IPS DF 6.9 (cell line): ENCODE data around the gene OPCML.

Experiments
- DNase-seq: peaks from one replicate; pipeline ENCODE4 v3.0.0-alpha.2; 2013; ENCODE audit warnings: low read depth, low spot score
- H3K27ac ChIP-seq: one replicate; pipeline ENCODE4 v1.5.1; 2013; ENCODE audit warnings: low read length, control low read depth
- H3K27me3 ChIP-seq: 2 replicates; pipeline ENCODE4 v1.6.1; 2013; ENCODE audit warnings: mild to moderate bottlenecking, low read length; ENCODE audit not compliant: control insufficient read depth, insufficient read depth
- H3K36me3 ChIP-seq: 2 replicates; pipeline ENCODE4 v1.6.1; 2013; ENCODE audit warnings: low read length; ENCODE audit not compliant: control insufficient read depth, insufficient read depth
- H3K4me1 ChIP-seq: 2 replicates; pipeline ENCODE4 v1.6.1; 2013; ENCODE audit warnings: low read length; ENCODE audit not compliant: control insufficient read depth, insufficient read depth
- H3K4me3 ChIP-seq: 2 replicates; pipeline ENCODE4 v1.5.1; 2013; ENCODE audit warnings: mild to moderate bottlenecking, low read length
- H3K9me3 ChIP-seq: 2 replicates; pipeline ENCODE4 v1.6.1; 2013; ENCODE audit warnings: low read length, inconsistent platforms; ENCODE audit not compliant: control insufficient read depth, insufficient read depth
- WGBS: extraction: QIAGEN DNeasy Blood & Tissue Kit; methylation state at CpG from one replicate; pipeline ENCODE4 v1.1.7; 2013; ENCODE audit warnings: mixed read lengths, missing lambda C conversion rate; ENCODE audit not compliant: insufficient read length, insufficient coverage; 5-methylcytosine and 5-hydroxymethylcytosine counted together

The OPCML gene

DNA sequence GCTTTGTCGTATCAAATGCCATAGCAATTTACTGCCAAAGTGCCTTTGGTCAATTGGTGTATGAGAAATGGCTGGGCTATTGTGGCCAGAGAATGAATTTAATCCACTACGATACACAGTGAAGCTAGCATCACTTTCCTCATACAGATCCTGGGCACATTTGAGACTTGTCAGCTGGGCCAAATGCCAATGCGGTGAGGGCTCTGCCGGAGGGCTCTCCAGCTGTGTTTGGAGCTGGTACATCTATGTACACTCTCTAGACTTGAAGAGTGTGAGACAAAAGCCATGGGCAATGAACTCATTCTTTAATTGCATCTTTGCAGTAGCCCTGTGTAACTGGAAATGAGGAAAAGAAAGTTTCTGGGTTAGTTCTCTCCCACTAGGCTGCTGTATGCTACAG lies 1109.0 kb downstream of the OPCML start:
- no CpG with 5 or more reads among the region's 4 CpGs for WGBS
- H3K4me1 ChIP-seq = no peaks in the 10 kb centered on the region
- no peak overlapping the region for H3K4me3 ChIP-seq
- no peaks in the 10 kb centered on the region for H3K9me3 ChIP-seq
- H3K36me3 ChIP-seq = no peaks in the 10 kb centered on the region
- no peak overlapping the region for H3K27ac ChIP-seq
- H3K27me3 ChIP-seq = no peaks in the 10 kb centered on the region
- DNase-seq = no peak

DNA sequence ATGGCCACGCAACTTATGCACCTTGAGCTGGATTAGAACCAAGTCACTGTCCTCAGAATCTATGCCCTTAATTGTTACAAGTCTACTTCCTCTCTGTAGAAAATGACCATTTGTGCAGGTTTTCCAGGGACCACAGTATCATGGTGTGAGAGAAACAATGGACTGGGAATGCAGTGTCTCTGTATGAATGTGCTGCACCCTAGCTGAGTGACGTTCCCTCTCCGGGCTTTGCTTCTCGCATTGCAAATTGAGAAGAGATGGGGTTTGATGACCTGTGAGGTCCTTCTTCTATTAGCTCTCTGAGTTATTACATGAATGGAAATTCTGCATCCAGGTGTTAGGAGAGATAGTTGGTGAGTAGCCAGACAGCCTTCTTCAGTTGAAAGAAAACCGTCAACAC lies 1109.6 kb downstream of the OPCML start:
- WGBS = no CpG with 5 or more reads among the region's 5 CpGs
- Histone ChIP-seq H3K27me3 (no peaks in the 10 kb centered on the region), H3K4me1 (no peaks in the 10 kb centered on the region), H3K27ac (no peak overlapping the region), H3K36me3 (no peaks in the 10 kb centered on the region), H3K9me3 (no peaks in the 10 kb centered on the region), H3K4me3 (no peak overlapping the region)
- no peak for DNase-seq

DNA sequence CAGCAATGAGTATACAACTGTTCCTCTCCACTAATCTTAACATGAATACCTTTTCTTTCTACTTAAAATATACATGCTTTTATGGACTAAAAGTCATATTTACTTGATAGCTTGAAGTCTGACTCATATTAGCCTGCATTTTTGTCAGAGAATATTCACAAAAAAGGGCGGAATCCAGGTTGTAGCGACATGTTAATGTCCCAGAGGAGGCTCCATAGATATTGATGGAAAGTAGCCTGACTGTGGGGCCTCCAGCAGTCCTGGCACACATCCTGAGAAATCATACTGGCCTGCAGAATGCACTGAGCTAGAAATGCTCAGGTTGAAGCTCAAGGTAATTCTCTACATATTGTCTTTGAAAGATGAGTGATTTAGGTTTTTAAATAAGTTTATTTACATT lies 1110.7 kb downstream of the OPCML start:
- no peak overlapping the region for H3K27ac ChIP-seq
- H3K27me3 ChIP-seq = no peaks in the 10 kb centered on the region
- no peaks in the 10 kb centered on the region for H3K4me1 ChIP-seq
- no peaks in the 10 kb centered on the region for H3K9me3 ChIP-seq
- WGBS = no CpG with 5 or more reads among the region's 2 CpGs
- H3K36me3 ChIP-seq = no peaks in the 10 kb centered on the region
- DNase-seq = no peak
- H3K4me3 ChIP-seq = no peak overlapping the region

DNA sequence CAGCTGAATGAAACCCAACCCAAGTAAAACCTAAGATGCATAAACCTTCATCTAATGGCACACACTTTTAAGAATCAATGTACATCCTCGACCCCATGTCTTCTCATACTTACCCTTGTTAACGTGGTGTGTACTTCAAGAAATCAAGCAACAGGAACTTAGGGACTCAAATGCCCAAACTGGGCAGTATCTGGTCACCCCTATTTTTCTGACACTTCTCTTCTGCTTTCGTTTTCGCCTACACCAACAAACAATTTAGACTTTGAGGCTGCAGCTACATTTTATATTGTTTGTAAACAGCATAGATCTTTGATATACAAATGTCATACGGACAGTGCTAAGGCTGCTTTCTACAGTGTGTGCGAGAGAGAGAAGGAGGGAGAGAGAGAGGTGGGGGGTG lies 1117.8 kb downstream of the OPCML start:
- DNase-seq = no peak
- Histone ChIP-seq H3K4me1 (no peaks in the 10 kb centered on the region), H3K9me3 (no peaks in the 10 kb centered on the region), H3K36me3 (no peaks in the 10 kb centered on the region), H3K4me3 (no peak overlapping the region), H3K27me3 (no peaks in the 10 kb centered on the region), H3K27ac (no peak overlapping the region)
- no CpG with 5 or more reads among the region's 6 CpGs for WGBS

DNA sequence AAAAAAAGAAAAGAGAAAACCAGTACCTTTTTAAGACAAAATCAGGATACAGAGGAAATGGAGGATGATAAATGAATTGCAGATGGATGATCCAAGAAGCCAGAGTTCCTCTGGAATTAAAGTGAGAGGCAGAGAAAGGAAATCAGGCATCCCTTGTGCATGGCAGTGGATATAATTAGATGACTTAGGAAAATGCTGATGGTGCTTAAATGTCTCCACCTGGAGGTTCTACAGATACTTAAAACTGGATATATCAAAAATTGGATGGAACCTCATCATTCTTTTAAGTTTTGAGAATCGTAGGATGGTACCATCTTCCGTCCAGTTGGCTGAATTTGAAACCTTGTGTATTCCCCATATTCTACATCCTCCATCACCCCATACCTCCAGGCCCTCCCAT lies 1121.9 kb downstream of the OPCML start:
- Histone ChIP-seq H3K27ac (no peak overlapping the region), H3K4me3 (no peak overlapping the region), H3K9me3 (no peaks in the 10 kb centered on the region), H3K27me3 (no peaks in the 10 kb centered on the region), H3K36me3 (no peaks in the 10 kb centered on the region), H3K4me1 (peaks cover 1% of the 10 kb centered on the region; the same call in 1 of the 2 replicates)
- no CpG with 5 or more reads among the region's 2 CpGs for WGBS
- no peak for DNase-seq

DNA sequence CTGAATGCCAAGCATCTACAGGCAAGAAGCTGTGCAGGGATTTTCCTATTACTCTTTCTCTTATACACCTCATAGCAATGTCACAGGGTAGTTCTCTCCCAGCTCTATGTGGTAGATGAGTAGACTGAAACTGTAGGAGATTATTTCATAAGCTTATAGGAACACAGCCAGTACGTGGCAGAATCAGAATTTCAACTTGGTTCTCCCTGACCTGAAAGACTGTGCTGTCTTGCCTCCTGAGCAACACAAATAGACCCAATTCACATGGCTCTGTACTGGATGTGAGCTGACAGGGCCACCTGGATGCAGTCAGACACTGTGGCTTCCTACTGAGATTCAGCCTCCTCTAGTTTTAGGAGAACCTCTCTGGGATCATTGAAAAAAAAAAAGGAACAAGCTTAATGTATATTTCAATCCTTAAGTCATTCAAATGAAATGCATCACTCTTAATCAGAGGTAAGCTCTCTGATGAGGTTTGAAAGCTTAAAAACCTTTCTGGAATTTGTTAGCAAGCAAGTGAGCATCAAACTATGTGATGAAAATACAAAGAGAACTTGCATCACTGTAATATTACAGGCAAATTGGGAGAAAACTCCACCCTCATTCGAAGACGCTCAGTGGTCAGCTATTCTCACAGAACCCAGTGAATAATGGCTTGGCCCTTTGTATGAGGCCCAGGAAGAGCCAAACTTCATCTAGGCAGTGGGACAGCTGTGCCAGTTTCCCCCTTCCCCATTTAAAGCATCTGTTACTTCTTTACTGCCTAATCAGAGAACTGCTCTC lies 1122.5 kb downstream of the OPCML start:
- Histone ChIP-seq H3K9me3 (no peaks in the 10 kb centered on the region), H3K27ac (no peak overlapping the region), H3K4me3 (no peak overlapping the region), H3K27me3 (no peaks in the 10 kb centered on the region), H3K36me3 (no peaks in the 10 kb centered on the region), H3K4me1 (peaks cover 1% of the 10 kb centered on the region; the same call in 1 of the 2 replicates)
- WGBS = no CpG with 5 or more reads among the region's 3 CpGs
- DNase-seq = no peak

DNA sequence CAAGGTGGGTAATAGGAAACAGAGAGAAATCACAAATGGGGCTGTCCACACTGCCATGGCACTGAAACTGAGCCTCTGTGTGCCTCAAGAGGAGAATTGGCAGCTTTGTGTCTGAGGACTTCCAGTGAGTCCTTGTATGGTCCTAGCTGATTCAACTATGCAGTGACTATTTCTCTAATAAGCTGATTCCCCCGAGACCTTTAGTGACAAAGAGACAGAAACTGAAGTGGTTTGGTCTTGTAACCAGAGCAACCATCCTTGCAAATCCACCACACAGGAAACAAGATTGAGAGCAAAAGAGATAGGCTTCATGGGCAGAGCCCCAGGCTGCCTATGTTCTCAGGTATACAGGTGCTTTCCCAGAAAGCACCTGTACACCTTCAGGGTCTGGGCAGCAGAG lies 1123.4 kb downstream of the OPCML start:
- Histone ChIP-seq H3K9me3 (no peaks in the 10 kb centered on the region), H3K4me3 (no peak overlapping the region), H3K27me3 (no peaks in the 10 kb centered on the region), H3K27ac (no peak overlapping the region), H3K36me3 (no peaks in the 10 kb centered on the region), H3K4me1 (peaks cover 1% of the 10 kb centered on the region; the same call in 1 of the 2 replicates)
- no peak for DNase-seq
- WGBS = no CpG with 5 or more reads among the region's 1 CpG

DNA sequence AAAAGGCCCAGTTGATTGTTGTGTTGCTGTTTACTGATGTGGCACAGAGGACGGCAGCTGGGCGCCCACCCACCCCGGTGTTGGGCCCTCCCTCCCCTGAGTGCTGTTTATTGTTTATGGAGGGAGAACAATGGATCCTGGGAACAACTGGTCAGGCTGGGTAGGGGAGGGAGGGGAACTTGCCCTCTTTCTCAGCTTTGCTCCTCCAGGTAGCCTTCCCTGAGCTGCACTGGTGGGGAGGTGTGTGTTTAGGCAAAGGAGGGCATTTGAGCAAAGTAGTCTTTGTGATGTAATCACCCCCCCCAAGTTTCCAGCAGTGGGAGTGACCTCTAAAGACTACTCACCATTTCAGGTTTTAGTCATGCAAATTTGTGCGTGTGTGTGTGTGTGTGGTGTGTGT lies 1126.6 kb downstream of the OPCML start:
- H3K27me3 ChIP-seq = no peaks in the 10 kb centered on the region
- H3K4me1 ChIP-seq = peaks cover 5% of the 10 kb centered on the region; the same call in 1 of the 2 replicates
- DNase-seq = peak; percentile 25
- no peaks in the 10 kb centered on the region for H3K9me3 ChIP-seq
- WGBS = no CpG with 5 or more reads among the region's 4 CpGs
- H3K4me3 ChIP-seq = no peak overlapping the region
- H3K27ac ChIP-seq = no peak overlapping the region
- H3K36me3 ChIP-seq = no peaks in the 10 kb centered on the region

DNA sequence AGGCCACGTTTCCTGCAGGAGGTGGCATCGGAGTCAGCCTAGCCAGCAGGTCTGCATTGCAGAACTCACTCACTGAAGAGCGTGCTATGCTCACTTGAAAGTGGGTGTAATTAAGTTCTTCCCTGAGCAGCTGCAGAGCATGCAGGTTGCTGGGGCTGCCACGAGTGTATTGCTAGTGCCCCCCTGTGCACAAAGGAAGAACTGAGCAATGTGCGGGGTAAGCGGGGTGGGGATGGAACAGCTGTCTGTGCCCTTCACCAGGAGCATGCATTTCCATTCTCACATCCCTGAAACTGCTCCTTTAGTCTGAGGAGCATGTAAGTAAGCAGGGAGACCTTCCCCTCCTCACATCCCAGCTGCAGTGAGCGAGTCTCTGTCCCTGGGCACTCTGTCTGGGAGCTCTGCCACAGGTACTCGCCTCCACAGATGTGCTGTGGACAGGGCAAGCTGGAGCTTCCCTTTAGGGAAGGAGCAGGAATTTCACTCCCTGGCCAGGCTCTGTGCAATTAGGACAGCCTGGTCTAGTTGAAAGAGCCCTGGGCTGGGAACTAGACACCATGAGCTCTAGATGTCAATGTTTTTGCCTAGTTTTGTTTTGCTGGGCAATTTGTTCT lies 1130.1 kb downstream of the OPCML start:
- H3K4me1 ChIP-seq = peaks cover 5% of the 10 kb centered on the region; the same call in 1 of the 2 replicates
- peak; percentile 48 for DNase-seq
- no CpG with 5 or more reads among the region's 8 CpGs for WGBS
- no peak overlapping the region for H3K4me3 ChIP-seq
- H3K27ac ChIP-seq = no peak overlapping the region
- H3K27me3 ChIP-seq = no peaks in the 10 kb centered on the region
- no peaks in the 10 kb centered on the region for H3K9me3 ChIP-seq
- H3K36me3 ChIP-seq = no peaks in the 10 kb centered on the region

DNA sequence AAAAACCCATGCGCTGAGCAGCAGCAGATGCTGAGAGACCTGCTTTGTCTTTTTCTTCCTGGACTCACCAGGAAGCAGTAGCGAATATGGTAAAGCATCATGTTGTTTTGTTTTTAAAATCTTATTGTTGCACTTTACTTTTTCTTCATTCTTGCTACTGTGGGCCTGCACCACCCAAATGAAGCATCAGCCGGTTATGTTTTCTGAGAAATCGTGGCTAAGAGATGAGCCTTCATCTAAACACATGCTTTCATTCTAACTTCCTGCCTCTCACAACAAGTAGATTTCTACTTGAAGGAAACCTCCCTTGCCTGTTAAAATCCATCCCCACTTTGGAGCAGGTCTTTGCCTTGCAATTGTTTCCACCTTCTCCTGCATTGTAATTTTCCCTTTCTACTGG lies 1136.0 kb downstream of the OPCML start:
- H3K4me1 ChIP-seq = peaks cover 3% of the 10 kb centered on the region; the same call in 1 of the 2 replicates
- H3K27me3 ChIP-seq = no peaks in the 10 kb centered on the region
- DNase-seq = no peak
- no peaks in the 10 kb centered on the region for H3K36me3 ChIP-seq
- H3K4me3 ChIP-seq = no peak overlapping the region
- no peaks in the 10 kb centered on the region for H3K9me3 ChIP-seq
- WGBS = no CpG with 5 or more reads among the region's 4 CpGs
- no peak overlapping the region for H3K27ac ChIP-seq

DNA sequence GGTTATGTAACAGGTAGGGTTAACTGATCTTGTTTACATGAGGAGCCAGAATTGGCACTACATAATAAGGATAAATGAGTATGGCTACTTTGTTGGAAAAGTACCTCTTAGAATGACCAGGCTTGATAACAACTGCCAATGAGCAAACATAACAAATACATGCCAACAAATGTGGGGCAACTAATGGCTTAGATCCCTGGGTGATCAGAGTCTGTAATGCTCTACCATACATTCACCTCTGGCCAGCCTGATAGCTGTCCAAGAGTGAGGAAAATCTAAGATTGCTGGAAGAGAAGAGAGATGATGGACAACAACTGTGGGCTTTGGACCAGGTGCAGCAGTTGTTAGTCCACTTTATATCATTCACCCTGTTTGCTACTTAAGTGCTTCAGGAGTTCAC lies 1136.9 kb downstream of the OPCML start:
- no peak overlapping the region for H3K27ac ChIP-seq
- H3K9me3 ChIP-seq = no peaks in the 10 kb centered on the region
- H3K4me3 ChIP-seq = no peak overlapping the region
- DNase-seq = no peak
- no peaks in the 10 kb centered on the region for H3K36me3 ChIP-seq
- H3K4me1 ChIP-seq = no peaks in the 10 kb centered on the region; the same call in 1 of the 2 replicates
- no peaks in the 10 kb centered on the region for H3K27me3 ChIP-seq
